Sigmoid colon (tissue), 4 donors: ENCODE results near the gene DCX.

Experiments used
- EP300 ChIP-seq, 4 donors: sonication (generic); formaldehyde crosslinking; IDR thresholded peaks; one replicate each; pipeline ENCODE4 v1.6.1; 2017; ENCODE audit warnings: antibody characterized with exemption in 4 of 4
- POLR2A ChIP-seq, 2 donors: fragments of 450-650 bp; IDR thresholded peaks; one replicate each; pipeline ENCODE4 v1.6.1; 2016; ENCODE audit warnings: antibody characterized with exemption in 2 of 2, mild to moderate bottlenecking in 2 of 2, moderate library complexity in 2 of 2

- TF ChIP-seq EP300 (IDR thresholded peaks at IDR 0.05): no peak
- TF ChIP-seq POLR2A (IDR thresholded peaks at IDR 0.05): no peak
Measured at GRCh38 chrX:111409326-111409725, 2.7 kb downstream of the DCX start.
